Fibroblast of lung (primary cell): Measurements from ENCODE around the gene HAL. TPM values are rescaled to one million over a fixed set of nuclear protein-coding genes. Genes with fewer than 3 reads are reported as not detected.

Experiments used
- DNase-seq, 2 donors: peaks; one replicate each; pipeline versions ENCODE4 v3.0.0 to v3.0.0-alpha.2; 2010; ENCODE audit warnings: low read depth in 2 of 2
- H2AFZ ChIP-seq: 2 replicates; pipeline ENCODE4 v1.5.1; 2012; ENCODE audit warnings: low read length, control low read depth, inconsistent platforms
- H3K27ac ChIP-seq: 2 replicates; pipeline ENCODE4 v1.5.1; 2011; ENCODE audit warnings: low read length, control low read depth; ENCODE audit not compliant: insufficient read depth
- H3K27me3 ChIP-seq: 2 replicates; pipeline ENCODE4 v1.5.1; 2011; ENCODE audit warnings: mild to moderate bottlenecking, low read length; ENCODE audit not compliant: control insufficient read depth, insufficient read depth
- H3K36me3 ChIP-seq: 2 replicates; pipeline ENCODE4 v1.5.1; 2011; ENCODE audit warnings: low read length; ENCODE audit not compliant: control insufficient read depth, insufficient read depth
- H3K4me1 ChIP-seq: 2 replicates; pipeline ENCODE4 v1.5.1; 2011; ENCODE audit warnings: low read length; ENCODE audit not compliant: control insufficient read depth, insufficient read depth; ENCODE audit errors: extremely low read depth
- H3K4me2 ChIP-seq: 2 replicates; pipeline ENCODE4 v1.5.1; 2011; ENCODE audit warnings: low read length, control low read depth; ENCODE audit not compliant: insufficient read depth; ENCODE audit errors: extremely low read depth
- H3K4me3 ChIP-seq, 4 experiments: fragments of 200-600 bp in 1 of 4; sonication (generic) in 1 of 4; replicated peaks in 1 of 4; 2 replicates each; pipeline ENCODE4 v1.5.1; 2011 to 2016; ENCODE audit warnings: low read length in 4 of 4, low read depth in 3 of 4, mild to moderate bottlenecking in 3 of 4, control low read depth in 2 of 4, inconsistent platforms in 1 of 4, mixed read lengths in 1 of 4; ENCODE audit not compliant: insufficient read depth in 1 of 4; ENCODE audit errors: control extremely low read depth in 1 of 4
- H3K79me2 ChIP-seq: 2 replicates; pipeline ENCODE4 v1.5.1; 2012; ENCODE audit warnings: mild to moderate bottlenecking, low read length, inconsistent platforms; ENCODE audit not compliant: control insufficient read depth, insufficient read depth
- H3K9ac ChIP-seq: 2 replicates; pipeline ENCODE4 v1.5.1; 2011; ENCODE audit warnings: mild to moderate bottlenecking, low read length, control low read depth; ENCODE audit not compliant: insufficient read depth
- H3K9me3 ChIP-seq: 2 replicates; pipeline ENCODE4 v1.5.1; 2012; ENCODE audit warnings: low read depth, low read length; ENCODE audit not compliant: control insufficient read depth, insufficient read depth
- H4K20me1 ChIP-seq: 2 replicates; pipeline ENCODE4 v1.5.1; 2011; ENCODE audit warnings: low read length; ENCODE audit not compliant: control insufficient read depth, insufficient read depth; ENCODE audit errors: extremely low read depth
- EZH2 ChIP-seq: IDR thresholded peaks from 2 replicates; pipeline ENCODE4 v1.5.1; 2012; ENCODE audit warnings: low read length, control low read depth, mild to moderate bottlenecking; ENCODE audit errors: missing control alignments
- polyA plus RNA-seq, 2 donors: library from polyadenylated mRNA; depleted of rRNA in 1 of 2; stranded (reverse) in 1 of 2; unstranded in 1 of 2; fragments of >200 nt; gene quantifications; 2 replicates each; pipeline ENCODE4 v1.2.1, GENCODE V29; 2011 to 2012; ENCODE audit warnings: missing spikeins in 1 of 2
- total RNA-seq: library from RNA; depleted of rRNA; stranded (reverse); fragments of >200 nt; gene quantifications from 2 replicates; pipeline ENCODE4 v1.2.1, GENCODE V29; 2014
- TF ChIP-seq, protein P1 (sequence below), 2 donors: IDR thresholded peaks in 1 of 2; conservative IDR thresholded peaks in 1 of 2; 1 replicate in 1 of 2; 2 replicates in 1 of 2; pipeline ENCODE4 v1.5.1; 2011 to 2012; ENCODE audit warnings: low read length in 2 of 2, control low read depth in 1 of 2, inconsistent platforms in 1 of 2, low read depth in 1 of 2, mild to moderate bottlenecking in 1 of 2

The HAL gene
- total and polyA plus RNA-seq, 2 donors (not counting 1 experiment from before 2014, with no cell fraction given): 0.02 to 0.17 TPM

DNA sequence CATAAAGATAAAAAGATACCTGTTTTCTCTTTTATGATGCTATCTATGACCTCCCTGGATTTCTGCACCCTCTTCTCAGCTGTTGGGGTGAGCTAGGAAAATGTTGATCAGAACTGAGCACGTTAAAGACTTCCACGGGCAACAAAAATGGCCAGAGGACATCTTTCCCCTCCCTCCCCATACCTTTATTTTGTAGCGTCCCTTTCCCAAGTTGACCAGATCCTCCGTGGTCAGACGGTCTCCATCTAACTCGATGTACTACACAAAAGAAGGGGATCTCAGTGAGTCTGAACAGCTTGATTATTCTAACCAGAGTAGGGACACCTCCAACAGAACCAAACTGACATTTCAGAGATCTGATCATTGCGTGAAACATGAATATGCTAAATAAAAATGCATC is 2.2 kb downstream of the HAL start:
- Histone ChIP-seq H3K9me3 (no peaks in the 10 kb centered on the region), H4K20me1 (no peaks in the 10 kb centered on the region)

DNA sequence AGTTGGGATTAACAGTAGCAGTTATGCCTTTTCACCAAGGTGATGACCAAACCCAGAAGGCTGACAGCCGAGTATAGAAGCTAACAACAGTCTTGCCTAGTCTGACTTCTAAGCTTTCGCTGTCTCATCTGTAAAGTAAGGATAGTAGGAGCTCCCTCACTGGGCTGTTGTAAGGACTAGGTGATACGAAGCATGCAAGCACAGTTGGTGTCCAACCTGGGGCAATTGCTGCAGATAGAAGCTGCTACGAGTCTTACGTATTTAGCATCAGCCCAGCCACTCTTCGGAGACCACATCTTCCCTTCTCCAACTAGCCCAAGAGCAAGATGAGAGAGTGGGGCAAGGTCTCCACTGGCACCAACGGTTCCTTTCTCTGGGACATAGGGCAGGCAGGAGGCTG is 6.0 kb downstream of the HAL start:
- Histone ChIP-seq H3K9me3 (no peaks in the 10 kb centered on the region), H2AFZ (no peak overlapping the region), H3K27me3 (peaks cover 5% of the 10 kb centered on the region), H3K27ac (no peak overlapping the region), H3K36me3 (no peaks in the 10 kb centered on the region), H3K9ac (no peak overlapping the region), H3K4me3 (no peak overlapping the region), H3K4me2 (no peak overlapping the region), H4K20me1 (no peaks in the 10 kb centered on the region), H3K4me1 (no peaks in the 10 kb centered on the region), H3K79me2 (no peaks in the 10 kb centered on the region)
- no peak for TF ChIP-seq EZH2
- TF ChIP-seq, protein P1, sequence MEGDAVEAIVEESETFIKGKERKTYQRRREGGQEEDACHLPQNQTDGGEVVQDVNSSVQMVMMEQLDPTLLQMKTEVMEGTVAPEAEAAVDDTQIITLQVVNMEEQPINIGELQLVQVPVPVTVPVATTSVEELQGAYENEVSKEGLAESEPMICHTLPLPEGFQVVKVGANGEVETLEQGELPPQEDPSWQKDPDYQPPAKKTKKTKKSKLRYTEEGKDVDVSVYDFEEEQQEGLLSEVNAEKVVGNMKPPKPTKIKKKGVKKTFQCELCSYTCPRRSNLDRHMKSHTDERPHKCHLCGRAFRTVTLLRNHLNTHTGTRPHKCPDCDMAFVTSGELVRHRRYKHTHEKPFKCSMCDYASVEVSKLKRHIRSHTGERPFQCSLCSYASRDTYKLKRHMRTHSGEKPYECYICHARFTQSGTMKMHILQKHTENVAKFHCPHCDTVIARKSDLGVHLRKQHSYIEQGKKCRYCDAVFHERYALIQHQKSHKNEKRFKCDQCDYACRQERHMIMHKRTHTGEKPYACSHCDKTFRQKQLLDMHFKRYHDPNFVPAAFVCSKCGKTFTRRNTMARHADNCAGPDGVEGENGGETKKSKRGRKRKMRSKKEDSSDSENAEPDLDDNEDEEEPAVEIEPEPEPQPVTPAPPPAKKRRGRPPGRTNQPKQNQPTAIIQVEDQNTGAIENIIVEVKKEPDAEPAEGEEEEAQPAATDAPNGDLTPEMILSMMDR (conservative IDR thresholded peaks at IDR 0.05 in 1 of 2, IDR thresholded peaks at IDR 0.05 in 1 of 2; ENCODE audit: low read depth in 1 of 2, low read length in 2 of 2): no peak
- DNase-seq: no peak

More for the DNA sequence above, 2.2 kb downstream of the HAL start:
- H3K27me3 ChIP-seq: peaks cover 2% of the 10 kb centered on the region
- H2AFZ ChIP-seq: no peak overlapping the region
- TF ChIP-seq, protein P1 (conservative IDR thresholded peaks at IDR 0.05 in 1 of 2, IDR thresholded peaks at IDR 0.05 in 1 of 2; ENCODE audit: low read depth in 1 of 2, low read length in 2 of 2): no peak
- TF ChIP-seq EZH2: no peak
- no peak overlapping the region for H3K4me3 ChIP-seq
- no peak overlapping the region for H3K9ac ChIP-seq
- H3K27ac ChIP-seq: no peak overlapping the region
- no peaks in the 10 kb centered on the region for H3K4me1 ChIP-seq
- H3K4me2 ChIP-seq: no peak overlapping the region
- DNase-seq: no peak
- H3K36me3 ChIP-seq: no peaks in the 10 kb centered on the region
- no peaks in the 10 kb centered on the region for H3K79me2 ChIP-seq

DNA sequence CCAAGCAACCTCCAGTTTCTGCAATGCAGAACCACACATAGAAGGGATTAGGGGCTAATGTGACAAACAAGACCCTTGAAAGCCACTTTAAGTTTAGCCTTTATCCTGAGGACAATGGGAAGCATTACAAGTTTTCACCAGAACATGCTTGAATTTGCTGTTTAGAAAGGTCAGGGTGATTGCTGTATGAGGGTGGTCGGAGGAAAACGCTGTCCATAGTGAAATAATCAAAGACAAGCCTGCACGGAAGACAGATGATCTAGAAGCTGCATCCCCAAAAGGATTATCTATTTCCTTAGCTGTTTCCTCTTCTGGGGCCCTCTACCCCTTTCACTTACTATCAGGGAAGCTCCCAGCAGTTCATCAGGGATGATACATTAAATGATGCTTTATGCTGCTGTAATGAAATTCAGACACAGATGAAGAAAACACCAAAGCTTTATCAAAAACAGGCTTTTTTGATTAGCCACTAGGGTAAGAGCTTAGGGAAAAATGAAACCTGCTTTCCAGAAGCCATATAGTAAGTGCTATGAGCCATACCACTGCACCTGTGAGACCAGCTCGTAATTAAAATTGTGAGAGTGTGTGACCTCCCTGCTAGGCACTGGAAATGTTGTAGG is 6.5 kb downstream of the HAL start:
- no peaks in the 10 kb centered on the region for H3K4me1 ChIP-seq
- H3K4me2 ChIP-seq: no peak overlapping the region
- no peak overlapping the region for H3K9ac ChIP-seq
- no peak overlapping the region for H3K4me3 ChIP-seq
- no peaks in the 10 kb centered on the region for H3K36me3 ChIP-seq
- no peaks in the 10 kb centered on the region for H3K9me3 ChIP-seq
- DNase-seq: no peak
- no peak overlapping the region for H3K27ac ChIP-seq
- no peaks in the 10 kb centered on the region for H3K79me2 ChIP-seq
- H4K20me1 ChIP-seq: no peaks in the 10 kb centered on the region
- TF ChIP-seq, protein P1 (conservative IDR thresholded peaks at IDR 0.05 in 1 of 2, IDR thresholded peaks at IDR 0.05 in 1 of 2; ENCODE audit: low read depth in 1 of 2, low read length in 2 of 2): no peak
- no peak for TF ChIP-seq EZH2
- H3K27me3 ChIP-seq: peaks cover 5% of the 10 kb centered on the region
- H2AFZ ChIP-seq: no peak overlapping the region
